Pancreas (tissue), 10 donors: ENCODE results near the gene CACNA1F. TPM values are rescaled to one million over a fixed set of nuclear protein-coding genes. Genes with fewer than 3 reads are reported as not detected.

ENCODE experiments used
- ATAC-seq, 4 donors: fragments of 200-7000 bp; cut with Tn5 transposase; one replicate each; pipeline versions ENCODE4 v1.8.0 to v1.9.1; 2020; ENCODE audit warnings: mild to moderate bottlenecking in 4 of 4, moderate library complexity in 4 of 4
- DNase-seq, 6 donors: peaks; one replicate each; pipeline ENCODE4 v3.0.0-alpha.2; 2020
- FAIRE-seq: peaks from 2 replicates; lab custom pipeline; 2012; peaks lifted over from hg19 to GRCh38; lab: Jason Lieb, UNC
- H3K27ac ChIP-seq, 4 donors: fragments of 200-600 bp; sonication (generic); 1 replicate in 3 of 4; 2 replicates in 1 of 4; pipeline versions ENCODE4 v1.5.0 to v1.8.0; 2020
- H3K27me3 ChIP-seq, 4 donors: fragments of 200-600 bp; one replicate each; pipeline ENCODE4 v1.8.0; 2021
- H3K36me3 ChIP-seq, 3 donors: fragments of 200-600 bp; sonication (generic) in 1 of 3; one replicate each; pipeline versions ENCODE4 v1.5.0 to v1.8.0; 2020 to 2021
- H3K4me1 ChIP-seq, 3 donors: fragments of 200-600 bp; one replicate each; pipeline ENCODE4 v1.8.0; 2021
- H3K4me3 ChIP-seq, 4 donors: fragments of 200-600 bp; sonication (generic) in 2 of 4; one replicate each; pipeline versions ENCODE4 v1.5.0 to v1.8.0; 2020 to 2021
- H3K9me3 ChIP-seq, 4 donors: fragments of 200-600 bp; one replicate each; pipeline ENCODE4 v1.8.0; 2021
- WGBS, 2 donors: extraction: QIAGEN DNeasy Blood & Tissue Kit; methylation state at CpG; one replicate each; pipeline ENCODE4 v1.1.7; 2013; 5-methylcytosine and 5-hydroxymethylcytosine counted together
- intact Hi-C, 3 donors: fragments of 100-400 bp; cut with DNase I; formaldehyde crosslinking; loops; one replicate each; pipeline versions ENCODE4 v1.11.1 to v1.14.2; 2022
- polyA plus RNA-seq, 2 donors: library from polyadenylated mRNA; stranded (reverse); fragments of 200-250 nt; gene quantifications; one replicate each; pipeline ENCODE4 v1.2.3, GENCODE V29; 2013
- total RNA-seq, 6 donors: library from RNA; stranded (reverse); fragmentation: NEBNext Ultra II Directional in 4 of 6; extraction: Animal tissue kit (Norgen Biotek cat#: 25700) in 4 of 6; gene quantifications; one replicate each; pipeline versions ENCODE4 v1.2.1 to v1.2.4, GENCODE V29; 2021 to 2023
- TF ChIP-seq, protein P1 (sequence below), 4 donors: fragments of 200-600 bp; sonication (generic) in 3 of 4; IDR thresholded peaks; one replicate each; pipeline versions ENCODE4 v1.5.0 to v1.8.0; 2021; ENCODE audit warnings: antibody characterized with exemption in 4 of 4
- donor health status: healthy with polysubstance abuse.
- donor health status: DM: no; HTN: no; CAD: no; lungs with moderate emphysema.
- donor health status: DM: no; HTN: no; CAD: no.
- donor health status: control.
- donor health status: control.
- donor health status: Bipolar disorder and iron deficiency.
- donor health status: DM: yes; HTN: yes; CAD: no.
- donor health status: DM: no; HTN: no; CAD: no.
- donor health status: DM: no; HTN: no; CAD: no.
- donor health status: DM: yes; HTN: yes; CAD: no.

CACNA1F gene
- total and polyA plus RNA-seq, 8 donors, result 0.03 to 0.87 (median 0.19) TPM

DNA sequence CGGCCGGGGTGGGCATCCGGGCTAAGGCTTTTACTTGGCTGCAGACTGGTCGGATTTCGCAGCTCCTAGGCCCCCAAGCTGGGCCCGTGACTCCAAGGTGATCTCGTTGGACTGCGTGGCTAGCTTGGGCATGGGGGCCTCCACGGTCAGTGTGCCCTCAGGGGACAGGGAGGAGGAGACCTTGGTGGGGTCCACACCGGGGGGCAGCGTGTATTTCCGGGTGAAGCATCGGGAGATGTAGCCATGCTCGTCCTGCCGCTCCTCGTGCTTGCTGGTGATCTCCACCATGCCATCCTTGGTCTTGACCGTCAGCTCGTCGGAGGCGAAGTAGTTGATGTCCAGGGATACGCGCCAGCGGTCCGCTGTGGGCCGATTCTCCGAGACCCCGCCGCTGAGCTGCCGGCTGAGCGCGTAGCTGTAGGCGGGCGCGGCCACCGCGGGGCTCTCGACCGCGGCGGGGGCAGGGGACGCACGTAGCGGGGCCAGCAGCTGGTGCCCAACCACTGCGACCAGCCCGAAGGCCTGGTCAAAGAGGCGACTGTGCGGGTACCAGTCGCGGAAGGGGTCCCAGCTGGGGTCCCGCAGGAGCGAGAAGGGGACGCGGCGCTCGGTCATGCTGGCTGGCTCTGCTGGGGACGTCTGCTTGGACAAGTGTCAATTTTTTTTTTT is 881 bp upstream of the CACNA1F start:
- ATAC-seq, result no peak
- Histone ChIP-seq H3K4me3 (no peak overlapping the region), H3K9me3 (no peaks in the 10 kb centered on the region), H3K27me3 (peaks cover 0 to 4% (median 0%) of the 10 kb centered on the region in 4 donors), H3K27ac (no peak overlapping the region), H3K4me1 (no peaks in the 10 kb centered on the region), H3K36me3 (no peaks in the 10 kb centered on the region)
- FAIRE-seq, result no peak
- DNase-seq, result no peak
- WGBS, 2 donors, result 52 to 64% methylated on average over 56 of the region's 56 CpGs
- TF ChIP-seq, protein P1, sequence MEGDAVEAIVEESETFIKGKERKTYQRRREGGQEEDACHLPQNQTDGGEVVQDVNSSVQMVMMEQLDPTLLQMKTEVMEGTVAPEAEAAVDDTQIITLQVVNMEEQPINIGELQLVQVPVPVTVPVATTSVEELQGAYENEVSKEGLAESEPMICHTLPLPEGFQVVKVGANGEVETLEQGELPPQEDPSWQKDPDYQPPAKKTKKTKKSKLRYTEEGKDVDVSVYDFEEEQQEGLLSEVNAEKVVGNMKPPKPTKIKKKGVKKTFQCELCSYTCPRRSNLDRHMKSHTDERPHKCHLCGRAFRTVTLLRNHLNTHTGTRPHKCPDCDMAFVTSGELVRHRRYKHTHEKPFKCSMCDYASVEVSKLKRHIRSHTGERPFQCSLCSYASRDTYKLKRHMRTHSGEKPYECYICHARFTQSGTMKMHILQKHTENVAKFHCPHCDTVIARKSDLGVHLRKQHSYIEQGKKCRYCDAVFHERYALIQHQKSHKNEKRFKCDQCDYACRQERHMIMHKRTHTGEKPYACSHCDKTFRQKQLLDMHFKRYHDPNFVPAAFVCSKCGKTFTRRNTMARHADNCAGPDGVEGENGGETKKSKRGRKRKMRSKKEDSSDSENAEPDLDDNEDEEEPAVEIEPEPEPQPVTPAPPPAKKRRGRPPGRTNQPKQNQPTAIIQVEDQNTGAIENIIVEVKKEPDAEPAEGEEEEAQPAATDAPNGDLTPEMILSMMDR (IDR thresholded peaks at IDR 0.05), result no peak
- intact Hi-C loops, result no loop called here

- intact Hi-C loops, result no loop called here
- H3K4me3 ChIP-seq, result no peak overlapping the region
- H3K9me3 ChIP-seq, result no peaks in the 10 kb centered on the region
- TF ChIP-seq, protein P1 (IDR thresholded peaks at IDR 0.05), result no peak
- 74 to 90% methylated on average over 2 of the region's 2 CpGs for WGBS, 2 donors
- ATAC-seq, result no peak
- no peaks in the 10 kb centered on the region for H3K4me1 ChIP-seq
- FAIRE-seq, result no peak
- DNase-seq, result no peak
- no peaks in the 10 kb centered on the region for H3K36me3 ChIP-seq
- H3K27me3 ChIP-seq, result no peaks in the 10 kb centered on the region
- H3K27ac ChIP-seq, result no peak overlapping the region
Measured at GRCh38 chrX:49232525-49232924, 615 bp downstream of the CACNA1F start.

- no peaks in the 10 kb centered on the region for H3K9me3 ChIP-seq
- no peaks in the 10 kb centered on the region for H3K36me3 ChIP-seq
- TF ChIP-seq, protein P1 (IDR thresholded peaks at IDR 0.05), result no peak
- ATAC-seq, result no peak
- FAIRE-seq, result no peak
- 85 to 93% methylated on average over 10 of the region's 10 CpGs for WGBS, 2 donors
- no peaks in the 10 kb centered on the region for H3K27me3 ChIP-seq
- H3K4me3 ChIP-seq, result no peak overlapping the region
- no peak overlapping the region for H3K27ac ChIP-seq
- intact Hi-C loops, result no loop called here
- DNase-seq, result no peak
- H3K4me1 ChIP-seq, result no peaks in the 10 kb centered on the region
Measured at GRCh38 chrX:49231333-49232000, 1.7 kb downstream of the CACNA1F start.

DNA sequence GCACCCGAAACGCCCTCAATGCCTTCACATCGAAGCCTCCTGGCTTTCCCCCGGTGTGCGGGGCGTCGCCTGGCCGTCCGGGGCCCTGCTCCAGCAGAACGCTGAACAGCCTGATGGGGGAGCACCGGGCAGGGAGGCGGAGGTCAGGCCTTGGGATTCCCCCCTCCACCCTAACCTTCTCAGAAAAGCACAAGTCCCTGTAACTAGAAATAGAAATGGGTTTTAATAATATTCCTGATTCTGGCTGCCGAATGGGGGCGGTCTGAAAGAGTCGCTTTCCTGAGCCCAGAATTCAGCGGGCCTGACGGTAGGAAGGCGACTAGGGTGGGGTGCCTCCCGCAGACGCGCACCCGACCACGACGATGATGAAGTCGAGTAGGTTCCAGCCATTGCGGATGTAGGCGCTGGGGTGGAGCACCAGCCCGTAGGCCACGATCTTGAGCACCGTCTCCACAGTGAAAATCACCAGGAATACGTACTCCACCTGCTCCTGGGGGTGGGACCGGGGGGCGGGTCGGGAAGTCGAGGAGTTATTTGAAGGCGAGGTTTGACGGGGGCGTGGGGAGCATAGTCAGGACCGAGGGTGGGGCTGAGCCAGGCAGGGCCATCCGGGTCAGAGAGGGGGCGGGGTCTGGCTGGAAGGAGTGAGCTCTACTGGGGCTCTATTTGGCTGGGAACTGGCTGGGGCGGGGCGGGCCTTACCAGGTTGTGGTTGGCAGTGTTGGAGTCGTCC is 2.5 kb downstream of the CACNA1F start:
- H3K4me3 ChIP-seq, result peak overlapping the region in 2 of 4 donors; percentile 12 to 34
- peak; percentile 70 to 86 (median 77) for ATAC-seq
- H3K4me1 ChIP-seq, result no peaks in the 10 kb centered on the region
- TF ChIP-seq, protein P1 (IDR thresholded peaks at IDR 0.05), result no peak
- no peak overlapping the region for H3K27ac ChIP-seq
- no peaks in the 10 kb centered on the region for H3K9me3 ChIP-seq
- H3K27me3 ChIP-seq, result no peaks in the 10 kb centered on the region
- 17 to 38% methylated on average over 44 of the region's 44 CpGs for WGBS, 2 donors
- DNase-seq, result peak in 5 of 6 donors; percentile 62 to 82 (median 71)
- intact Hi-C loops, result no loop called here
- FAIRE-seq, result no peak
- no peaks in the 10 kb centered on the region for H3K36me3 ChIP-seq
